GM19328 (cell line): ENCODE results near the gene HPN.

Experiments
- ATAC-seq: cut with Tn5 transposase; IDR thresholded peaks from one replicate; pipeline ENCODE4 v1.9.1; 2021; ENCODE audit warnings: mild to moderate bottlenecking, moderate library complexity; ENCODE audit not compliant: unreplicated experiment

HPN gene

GRCh38 chr19:35080613-35081170, 39.2 kb downstream of the HPN start:
- ATAC-seq, result no peak

- no peak for ATAC-seq
These were observed 39.7 kb downstream of the HPN start for GRCh38 chr19:35081201-35081600.

GRCh38 chr19:35083691-35084508, 42.4 kb downstream of the HPN start:
- no peak for ATAC-seq

- no peak for ATAC-seq
These were observed 42.9 kb downstream of the HPN start for GRCh38 chr19:35084509-35084762.

- ATAC-seq, result no peak
These were observed 44.4 kb downstream of the HPN start for GRCh38 chr19:35085947-35086346.

GRCh38 chr19:35086455-35086854, 44.9 kb downstream of the HPN start:
- no peak for ATAC-seq

- no peak for ATAC-seq
These were observed 45.9 kb downstream of the HPN start for GRCh38 chr19:35087393-35087792.

- ATAC-seq, result no peak
These were observed 46.8 kb downstream of the HPN start for GRCh38 chr19:35088131-35088913.

- ATAC-seq, result no peak
These were observed 48.0 kb downstream of the HPN start for GRCh38 chr19:35089554-35089953.

GRCh38 chr19:35090160-35090505, 48.6 kb downstream of the HPN start:
- ATAC-seq, result no peak

GRCh38 chr19:35090506-35091214, 49.1 kb downstream of the HPN start:
- no peak for ATAC-seq

GRCh38 chr19:35093430-35093829, 51.9 kb downstream of the HPN start:
- ATAC-seq, result no peak

GRCh38 chr19:35093941-35094647, 52.6 kb downstream of the HPN start:
- ATAC-seq, result no peak

- ATAC-seq, result no peak
These were observed 53.1 kb downstream of the HPN start for GRCh38 chr19:35094656-35095055.

- no peak for ATAC-seq
These were observed 54.3 kb downstream of the HPN start for GRCh38 chr19:35095667-35096368.

GRCh38 chr19:35098413-35099049, 57.0 kb downstream of the HPN start:
- ATAC-seq, result no peak

- ATAC-seq, result no peak
These were observed 57.8 kb downstream of the HPN start for GRCh38 chr19:35099155-35099896.

GRCh38 chr19:35099897-35100275, 58.4 kb downstream of the HPN start:
- ATAC-seq, result no peak
